Measurements from ENCODE around the gene DST.

DNA sequence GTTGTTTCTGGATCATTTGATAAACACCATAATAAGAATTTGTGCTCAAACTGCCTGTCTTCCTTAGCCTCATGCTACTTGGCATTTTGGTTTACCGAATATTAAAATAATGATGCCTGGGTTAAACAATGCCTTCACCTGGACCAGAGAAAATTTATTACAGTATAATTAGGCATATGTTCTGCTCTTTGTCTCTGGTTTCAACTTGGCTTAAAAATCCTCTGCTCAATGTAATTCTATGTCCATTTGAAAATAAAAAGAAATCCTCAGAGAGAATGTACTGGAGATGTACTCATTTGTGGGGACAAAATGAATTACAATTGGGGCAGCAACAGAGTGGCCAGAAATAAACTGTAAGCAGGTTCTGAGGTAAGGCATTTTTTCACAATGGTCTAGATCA, 95.0 kb downstream of the DST start:
- TF ChIP-seq, protein P1, sequence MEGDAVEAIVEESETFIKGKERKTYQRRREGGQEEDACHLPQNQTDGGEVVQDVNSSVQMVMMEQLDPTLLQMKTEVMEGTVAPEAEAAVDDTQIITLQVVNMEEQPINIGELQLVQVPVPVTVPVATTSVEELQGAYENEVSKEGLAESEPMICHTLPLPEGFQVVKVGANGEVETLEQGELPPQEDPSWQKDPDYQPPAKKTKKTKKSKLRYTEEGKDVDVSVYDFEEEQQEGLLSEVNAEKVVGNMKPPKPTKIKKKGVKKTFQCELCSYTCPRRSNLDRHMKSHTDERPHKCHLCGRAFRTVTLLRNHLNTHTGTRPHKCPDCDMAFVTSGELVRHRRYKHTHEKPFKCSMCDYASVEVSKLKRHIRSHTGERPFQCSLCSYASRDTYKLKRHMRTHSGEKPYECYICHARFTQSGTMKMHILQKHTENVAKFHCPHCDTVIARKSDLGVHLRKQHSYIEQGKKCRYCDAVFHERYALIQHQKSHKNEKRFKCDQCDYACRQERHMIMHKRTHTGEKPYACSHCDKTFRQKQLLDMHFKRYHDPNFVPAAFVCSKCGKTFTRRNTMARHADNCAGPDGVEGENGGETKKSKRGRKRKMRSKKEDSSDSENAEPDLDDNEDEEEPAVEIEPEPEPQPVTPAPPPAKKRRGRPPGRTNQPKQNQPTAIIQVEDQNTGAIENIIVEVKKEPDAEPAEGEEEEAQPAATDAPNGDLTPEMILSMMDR (IDR thresholded peaks at IDR 0.05) = no peak
- no peak for TF ChIP-seq POLR2A (IDR thresholded peaks at IDR 0.05)
